Left ventricle myocardium inferior (tissue), 1 donor: Measurements from ENCODE around the gene PDE6C. TPM values are rescaled to one million over a fixed set of nuclear protein-coding genes. Genes with fewer than 3 reads are reported as not detected.

ENCODE experiments used
- DNase-seq: peaks from one replicate; pipeline ENCODE4 v3.0.0-alpha.2; 2020
- H3K27ac ChIP-seq: fragments of 200-600 bp; replicated peaks from 2 replicates; pipeline ENCODE4 v1.8.0; 2021
- H3K27me3 ChIP-seq: fragments of 200-600 bp; 2 replicates; pipeline ENCODE4 v1.8.0; 2021; ENCODE audit warnings: low read depth
- H3K36me3 ChIP-seq: fragments of 200-600 bp; 2 replicates; pipeline ENCODE4 v1.8.0; 2021
- H3K4me1 ChIP-seq: fragments of 200-600 bp; 2 replicates; pipeline ENCODE4 v1.8.0; 2021
- H3K4me3 ChIP-seq: fragments of 200-600 bp; 2 replicates; pipeline ENCODE4 v1.8.0; 2021; ENCODE audit warnings: mild to moderate bottlenecking, moderate library complexity
- H3K9me3 ChIP-seq: fragments of 200-600 bp; replicated peaks from 2 replicates; pipeline ENCODE4 v1.8.0; 2021
- CTCF ChIP-seq: fragments of 200-600 bp; IDR thresholded peaks from 2 replicates; pipeline ENCODE4 v1.8.0; 2021; ENCODE audit warnings: antibody characterized with exemption, mild to moderate bottlenecking, borderline replicate concordance
- intact Hi-C: fragments of 100-400 bp; cut with micrococcal nuclease; formaldehyde crosslinking; loops from one replicate; pipeline ENCODE4 v1.11.0; 2022
- total RNA-seq: library from RNA; stranded (reverse); fragmentation: NEBNext Ultra II Directional; extraction: Animal tissue kit (Norgen Biotek cat#: 25700); gene quantifications from one replicate; pipeline ENCODE4 v1.2.1, GENCODE V29; 2021
- donor health status: DM: no; HTN: yes; CAD: no; lungs with severe emphysema.

The PDE6C gene
- total RNA-seq, 1 donor from 2014 or later = not detected

GRCh38 chr10:93594518-93594917 lies 17.8 kb upstream of the PDE6C start:
- no peaks in the 10 kb centered on the region for H3K9me3 ChIP-seq
- no peak for DNase-seq
- peaks cover 11% of the 10 kb centered on the region for H3K4me1 ChIP-seq
- H3K27me3 ChIP-seq = peaks cover 4% of the 10 kb centered on the region
- H3K4me3 ChIP-seq = no peak overlapping the region
- no peak for TF ChIP-seq CTCF
- intact Hi-C loops = no loop called here
- H3K36me3 ChIP-seq = no peaks in the 10 kb centered on the region
- H3K27ac ChIP-seq = no peak overlapping the region

- no peak overlapping the region for H3K4me3 ChIP-seq
- DNase-seq = no peak
- no peaks in the 10 kb centered on the region for H3K36me3 ChIP-seq
- H3K27ac ChIP-seq = no peak overlapping the region
- peaks cover 14% of the 10 kb centered on the region for H3K4me1 ChIP-seq
- intact Hi-C loops = no loop called here
- no peak for TF ChIP-seq CTCF
- peaks cover 14% of the 10 kb centered on the region for H3K27me3 ChIP-seq
- no peaks in the 10 kb centered on the region for H3K9me3 ChIP-seq
Measured at GRCh38 chr10:93595378-93596161, 16.8 kb upstream of the PDE6C start.

GRCh38 chr10:93596539-93596938 lies 15.8 kb upstream of the PDE6C start:
- DNase-seq = no peak
- intact Hi-C loops = no loop called here

GRCh38 chr10:93597075-93597599 lies 15.2 kb upstream of the PDE6C start:
- no peaks in the 10 kb centered on the region for H3K9me3 ChIP-seq
- H3K27me3 ChIP-seq = peaks cover 30% of the 10 kb centered on the region
- H3K27ac ChIP-seq = no peak overlapping the region
- intact Hi-C loops = no loop called here
- DNase-seq = no peak
- H3K4me1 ChIP-seq = peaks cover 13% of the 10 kb centered on the region
- TF ChIP-seq CTCF = no peak
- H3K36me3 ChIP-seq = no peaks in the 10 kb centered on the region
- no peak overlapping the region for H3K4me3 ChIP-seq

More at GRCh38 chr10:93596539-93596938, 15.8 kb upstream of the PDE6C start:
- Histone ChIP-seq H3K36me3 (no peaks in the 10 kb centered on the region), H3K9me3 (no peaks in the 10 kb centered on the region), H3K27ac (no peak overlapping the region), H3K27me3 (peaks cover 24% of the 10 kb centered on the region), H3K4me1 (peaks cover 18% of the 10 kb centered on the region), H3K4me3 (no peak overlapping the region)
- no peak for TF ChIP-seq CTCF

- intact Hi-C loops = no loop called here
- Histone ChIP-seq H3K27ac (no peak overlapping the region), H3K27me3 (peaks cover 40% of the 10 kb centered on the region), H3K4me3 (no peak overlapping the region), H3K4me1 (peaks cover 13% of the 10 kb centered on the region), H3K36me3 (no peaks in the 10 kb centered on the region), H3K9me3 (no peaks in the 10 kb centered on the region)
- no peak for DNase-seq
- TF ChIP-seq CTCF = no peak
Measured at GRCh38 chr10:93598157-93598556, 14.2 kb upstream of the PDE6C start.
